ENCODE results near the gene STAT2.
"Not testable (repeated sequence)": the region's sequence is repeated elsewhere in the genome, so short reads cannot be mapped to it uniquely, and the experiment has no call there.

Gene STAT2

DNA sequence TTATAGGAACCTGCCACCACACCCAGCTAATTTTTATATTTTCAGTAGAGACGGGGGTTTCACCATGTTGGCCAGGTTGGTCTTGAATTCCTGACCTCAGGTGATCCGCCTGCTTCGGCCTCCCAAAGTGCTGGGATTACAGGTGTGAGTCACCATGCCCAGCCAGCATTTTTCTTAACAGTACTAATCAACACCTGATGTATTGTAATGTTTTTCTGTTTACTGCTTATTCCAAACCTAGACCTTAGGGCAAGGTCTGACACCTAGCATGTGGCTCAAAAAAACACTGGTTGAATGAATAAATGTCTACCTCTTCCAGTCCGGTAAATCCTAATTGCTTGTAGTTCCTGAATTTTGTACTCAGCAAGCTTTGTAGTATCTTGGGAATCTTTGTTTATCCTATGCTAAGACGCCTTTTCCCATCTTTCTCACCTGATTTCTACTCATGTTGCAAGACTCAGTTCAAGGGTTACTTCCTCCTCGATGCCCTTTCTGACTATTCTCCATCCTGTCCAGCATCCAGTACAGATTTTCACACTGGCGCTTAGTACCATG, 28.9 kb downstream of the STAT2 start:
- DNase-seq (ENCODE audit: low read depth in 2 of 2) = no peak

DNA sequence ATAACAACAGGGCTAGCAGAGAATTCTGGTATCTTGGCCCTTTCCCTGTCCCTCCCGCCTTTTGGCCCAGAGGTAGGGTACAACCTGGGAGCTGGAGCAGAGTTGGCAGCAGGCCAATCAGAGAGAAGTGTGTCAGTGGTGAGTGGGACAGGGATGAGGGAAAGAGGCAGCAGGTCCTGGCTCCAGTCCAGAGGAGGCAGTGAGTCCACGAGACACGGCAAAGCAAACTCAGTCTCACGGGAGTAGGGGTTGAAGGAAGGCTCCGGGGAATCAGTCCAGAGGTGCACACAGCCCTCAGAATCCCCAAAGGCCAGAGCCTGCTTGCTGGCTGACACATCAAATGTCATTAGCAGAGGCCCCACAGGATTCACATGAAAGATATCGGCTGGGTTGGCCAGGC, 33.4 kb downstream of the STAT2 start:
- no peak for DNase-seq (ENCODE audit: low read depth in 2 of 2)

DNA sequence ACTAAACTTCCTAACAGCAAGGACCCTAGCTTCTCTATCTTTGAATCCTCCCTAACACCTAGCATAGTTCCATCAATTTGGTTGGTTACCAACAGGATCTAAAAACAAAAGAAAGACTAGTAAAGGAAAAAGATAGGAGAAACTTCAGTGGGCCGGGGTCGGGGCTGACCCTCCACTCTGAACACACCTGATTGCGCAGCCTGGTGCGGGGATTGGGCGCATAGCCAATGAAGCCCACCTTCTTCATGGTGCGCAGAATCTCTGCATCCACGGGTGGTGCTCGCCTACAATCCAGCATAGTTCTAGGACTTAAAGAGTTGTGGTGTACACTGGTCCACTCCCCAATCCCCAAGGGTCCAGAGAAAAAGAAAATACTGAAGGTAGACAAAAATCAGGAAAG, 33.8 kb downstream of the STAT2 start:
- no peak for DNase-seq (ENCODE audit: low read depth in 2 of 2)

DNA sequence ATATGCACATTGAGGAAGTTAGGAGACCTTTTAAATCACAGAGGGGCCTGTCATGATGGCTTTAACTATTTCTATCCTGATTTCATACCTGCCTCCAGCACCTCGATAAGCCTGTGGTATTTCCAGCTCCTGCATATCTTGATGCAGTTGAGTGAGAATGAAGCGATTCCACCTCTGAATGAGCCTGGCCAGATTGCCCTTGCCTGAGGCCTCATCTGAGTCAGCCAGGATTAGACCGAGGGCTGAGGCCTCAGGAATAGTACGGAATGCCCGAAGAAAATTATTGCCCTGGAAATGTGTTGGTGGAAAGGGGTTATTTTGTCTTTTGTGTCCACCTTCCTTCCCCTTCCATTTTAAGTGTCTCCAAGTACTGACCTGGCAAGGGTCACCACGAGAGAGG, 35.7 kb downstream of the STAT2 start:
- DNase-seq (ENCODE audit: low read depth in 2 of 2) = no peak

DNA sequence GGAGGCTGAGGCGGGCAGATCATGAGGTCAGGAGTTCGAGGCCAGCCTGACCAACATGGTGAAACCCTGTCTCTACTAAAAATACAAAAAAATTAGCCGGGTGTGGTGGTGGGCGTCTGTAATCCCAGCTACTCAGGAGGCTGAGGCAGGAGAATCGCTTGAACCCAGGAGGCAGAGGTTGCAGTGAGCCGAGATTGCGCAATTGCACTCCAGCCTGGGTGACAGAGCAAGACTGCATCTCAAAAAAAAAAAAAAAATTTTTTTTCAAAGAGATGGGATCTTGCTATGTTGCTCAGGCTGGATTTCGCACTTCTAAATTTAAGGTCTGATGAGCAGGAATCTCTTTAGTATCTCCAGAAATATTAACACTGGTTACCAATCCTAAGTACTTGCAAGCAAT, 38.3 kb downstream of the STAT2 start:
- not testable (repeated sequence) for DNase-seq (ENCODE audit: low read depth in 2 of 2)

DNA sequence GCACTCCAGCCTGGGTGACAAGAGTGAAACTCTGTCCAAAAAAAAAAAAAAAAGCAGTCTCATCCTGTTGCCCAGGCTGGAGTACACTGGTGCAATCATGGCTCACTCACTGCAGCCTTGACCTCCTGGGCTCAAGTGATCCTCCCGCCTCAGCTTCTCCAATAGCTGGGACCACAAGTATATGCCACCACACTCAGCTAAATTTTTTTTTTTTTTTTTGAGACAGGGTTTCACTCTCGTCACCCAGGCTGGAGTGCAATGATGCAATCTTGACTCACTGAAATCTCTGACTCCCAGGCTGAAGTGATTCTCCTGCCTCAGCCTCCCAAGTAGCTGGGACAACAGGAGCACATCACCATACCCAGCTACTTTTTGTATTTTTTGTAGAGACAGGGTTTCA, 38.9 kb downstream of the STAT2 start:
- DNase-seq (ENCODE audit: low read depth in 2 of 2) = no peak

DNA sequence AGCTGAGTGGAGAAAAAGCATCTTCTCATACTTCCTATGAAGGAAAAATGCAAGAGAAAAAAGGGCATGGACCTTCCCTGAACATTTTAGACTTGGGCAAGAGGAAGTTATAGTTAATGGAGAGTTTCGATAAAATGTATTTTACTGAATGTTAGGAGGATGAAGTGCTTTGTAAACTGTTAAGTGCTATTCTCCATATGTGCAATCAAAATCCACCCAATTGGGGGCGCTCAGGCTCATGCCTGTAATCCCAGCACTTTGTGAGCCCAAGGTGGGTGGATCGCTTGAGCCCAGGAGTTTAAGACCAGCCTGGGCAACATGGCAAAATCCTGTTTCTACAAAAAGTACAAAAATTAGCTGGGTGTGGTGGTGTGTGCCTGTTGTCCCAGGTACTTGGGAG, 42.2 kb downstream of the STAT2 start:
- DNase-seq (ENCODE audit: low read depth in 2 of 2) = no peak

DNA sequence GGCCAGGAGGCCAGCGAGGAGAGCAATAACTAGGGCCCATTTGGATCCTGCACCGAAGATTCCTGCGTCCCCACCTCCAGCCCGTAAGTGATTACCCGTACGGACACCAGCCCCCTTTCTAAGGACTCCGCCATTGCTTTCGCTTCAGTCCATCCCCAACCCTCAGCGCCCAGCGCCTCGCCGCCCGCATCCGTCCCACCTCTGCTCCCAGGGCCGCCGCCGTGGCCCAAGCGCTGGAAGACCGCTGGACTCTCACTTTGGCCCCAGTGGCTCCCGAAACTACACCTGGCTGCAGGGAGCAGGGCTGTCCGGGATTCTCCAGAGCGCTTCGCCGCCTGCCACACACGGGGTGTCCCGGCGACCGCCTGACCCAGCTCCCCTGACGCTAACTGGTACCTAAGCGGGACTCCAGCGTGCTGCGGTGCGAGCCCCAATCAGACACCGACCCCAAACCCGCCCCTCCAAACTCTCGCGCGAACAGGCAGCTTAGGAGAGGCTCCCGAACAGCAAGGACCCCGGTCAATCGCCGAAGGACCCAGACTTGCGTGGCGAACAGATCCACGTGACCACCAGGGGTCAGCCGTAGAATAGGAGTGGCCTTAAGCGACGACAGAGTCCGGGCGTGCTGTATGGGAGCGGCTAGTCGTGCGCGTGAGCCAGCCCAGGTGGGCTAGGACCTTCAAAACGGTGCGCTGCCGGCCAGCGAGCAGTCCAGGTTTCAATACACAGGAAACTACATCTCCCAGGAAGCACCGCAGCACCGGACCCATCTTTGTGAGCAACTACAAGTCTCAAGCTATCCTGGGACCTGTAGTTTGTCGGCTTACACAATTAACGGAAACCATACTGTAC, 44.1 kb downstream of the STAT2 start, which contains the start of gene CNPY2:
Gene CNPY2 (minus strand): TSS at position 367 of the 852 bp plus-strand sequence. CDS start 771 bp downstream, outside the sequence.
- DNase-seq (ENCODE audit: low read depth in 2 of 2) = peak; percentile 85 to 93

DNA sequence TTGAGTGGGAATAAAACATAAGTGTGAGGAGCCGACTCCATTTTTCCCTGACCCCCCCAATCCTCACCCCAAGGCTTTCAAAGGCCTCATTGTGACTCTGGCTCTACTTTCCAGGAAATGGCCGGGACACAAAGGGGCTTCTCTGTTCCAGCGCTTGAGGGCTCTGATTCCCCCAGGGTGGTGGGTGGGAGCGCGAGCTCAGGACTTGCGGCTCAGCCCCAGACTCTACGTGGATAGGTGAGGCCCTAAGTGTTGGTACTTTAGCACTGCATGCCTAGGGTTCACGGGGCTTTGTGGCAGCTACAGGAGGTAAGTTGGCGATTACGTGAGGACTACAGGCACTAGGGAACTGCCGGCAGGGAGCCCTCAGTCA, 44.7 kb downstream of the STAT2 start:
- no peak for DNase-seq (ENCODE audit: low read depth in 2 of 2)

DNA sequence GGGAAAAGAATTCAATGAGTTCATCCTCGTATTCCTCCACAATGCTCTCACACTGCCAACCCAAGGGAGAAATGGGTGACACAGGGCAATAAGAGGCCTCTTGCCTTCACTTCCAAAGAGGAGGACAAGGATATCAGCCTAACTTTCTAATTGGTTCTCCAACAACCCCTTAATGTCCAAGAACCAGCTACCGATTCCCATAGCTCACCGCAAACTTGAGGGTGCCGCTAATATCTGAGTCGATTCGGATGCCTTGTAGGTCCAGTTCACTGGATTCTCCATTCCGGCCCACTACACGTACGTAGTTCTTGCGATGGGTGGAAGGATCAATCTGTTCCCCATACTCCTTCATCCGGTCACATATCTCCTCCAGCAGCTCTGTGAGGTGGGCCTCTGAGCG, 48.9 kb downstream of the STAT2 start:
- no peak for DNase-seq (ENCODE audit: low read depth in 2 of 2)

DNA sequence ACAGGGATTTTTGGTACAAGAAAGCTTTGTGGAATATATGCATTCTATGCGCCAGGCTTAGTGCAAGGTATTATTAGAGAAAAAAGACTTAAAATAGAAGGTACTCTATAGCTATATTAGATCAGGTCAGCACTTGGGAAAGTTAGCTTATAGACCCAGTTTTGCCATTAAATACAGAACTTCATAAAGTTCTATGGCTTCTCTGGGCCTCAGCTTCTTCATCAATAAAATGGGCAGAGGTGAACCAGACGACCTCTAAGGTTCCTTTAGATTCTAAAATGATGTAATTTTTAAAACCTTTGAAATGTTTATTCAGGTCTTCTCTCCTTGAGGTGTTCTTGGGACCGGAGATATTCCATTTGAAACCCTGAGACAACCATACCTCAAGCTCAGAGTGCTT, 51.2 kb downstream of the STAT2 start:
- DNase-seq (ENCODE audit: low read depth in 2 of 2) = no peak

DNA sequence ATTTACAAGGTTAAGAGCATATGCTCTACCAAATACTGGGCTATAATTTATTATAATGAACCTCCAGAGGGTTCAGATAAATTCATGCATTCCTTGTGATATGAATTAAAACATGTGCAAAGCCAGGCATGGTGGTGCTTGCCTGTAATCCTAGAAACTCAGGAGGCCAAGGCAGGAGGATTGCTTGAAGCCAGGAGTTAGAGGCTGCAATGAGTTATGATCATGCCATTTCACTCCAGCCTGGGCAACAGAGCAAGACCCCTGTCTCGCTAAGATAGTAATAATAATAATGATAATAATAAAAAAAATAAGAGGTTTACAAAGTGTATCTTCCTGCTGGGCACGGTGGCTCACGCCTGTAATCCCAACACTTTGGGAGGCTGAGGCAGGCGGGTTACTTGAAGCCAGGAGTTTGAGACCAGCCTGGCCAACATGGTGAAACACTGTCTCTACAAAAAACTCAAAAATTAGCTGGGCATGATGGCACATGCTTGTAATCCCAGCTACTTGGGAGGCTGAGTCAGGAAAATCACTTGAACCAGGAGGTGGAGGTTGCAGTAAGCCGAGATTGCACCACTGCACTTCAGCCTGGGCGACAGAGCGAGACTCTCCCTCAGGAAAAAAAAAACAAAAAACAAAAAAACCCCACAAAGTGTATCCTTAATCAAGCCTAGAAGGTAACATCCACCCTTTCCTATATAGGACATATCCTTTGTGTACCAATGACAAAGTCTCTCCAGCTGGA, 52.5 kb downstream of the STAT2 start:
- no peak for DNase-seq (ENCODE audit: low read depth in 2 of 2)

DNA sequence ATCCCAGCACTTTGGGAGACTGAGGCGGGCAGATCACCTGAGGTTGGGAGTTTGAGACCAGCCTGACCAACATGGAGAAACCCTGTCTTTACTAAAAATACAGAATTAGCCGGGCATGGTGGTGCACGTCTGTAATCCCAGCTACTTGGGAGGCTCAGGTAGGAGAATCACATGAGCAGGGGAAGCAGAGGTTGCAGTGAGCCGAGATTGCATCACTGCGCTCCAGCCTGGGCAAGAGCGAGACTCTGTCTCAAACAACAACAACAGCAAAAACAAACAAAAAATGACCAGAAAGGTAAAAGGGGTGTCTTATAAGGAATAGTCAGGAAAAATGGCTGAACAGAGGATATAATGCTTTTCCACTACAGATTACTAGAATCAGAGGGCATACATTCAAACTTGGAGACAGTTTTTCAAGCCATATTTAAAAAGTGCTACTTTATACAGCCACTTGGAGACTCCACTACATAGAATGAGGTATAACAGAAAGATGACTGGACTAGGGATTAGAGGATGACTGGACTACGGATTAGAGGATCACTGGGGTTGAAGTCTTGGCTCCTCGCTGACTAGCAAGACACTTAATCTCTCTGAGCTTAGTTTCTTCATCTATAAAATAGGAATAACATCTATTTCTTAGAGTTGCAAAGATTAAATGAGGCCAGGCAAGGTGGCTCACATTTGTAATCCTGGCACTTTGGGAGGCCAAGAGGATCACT, 54.9 kb downstream of the STAT2 start:
- DNase-seq (ENCODE audit: low read depth in 2 of 2) = no peak

DNA sequence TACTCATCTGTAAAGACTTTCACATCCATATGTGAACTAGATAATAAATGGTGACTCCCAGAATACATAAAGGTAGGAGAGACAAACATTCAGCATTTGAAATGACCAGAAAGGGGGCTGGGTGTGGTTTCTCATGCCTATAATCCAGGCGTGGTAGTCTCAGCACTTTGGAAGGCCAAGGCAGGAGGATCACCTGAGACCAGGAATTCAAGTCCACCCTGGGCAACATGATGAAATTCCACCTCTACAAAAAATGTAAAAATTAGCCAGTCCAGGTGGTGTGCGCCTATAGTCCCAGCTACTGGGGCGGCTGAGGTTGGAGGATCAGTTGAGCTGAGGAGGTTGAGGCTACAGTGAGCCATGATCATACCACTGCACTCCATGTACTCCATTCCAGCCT, 55.6 kb downstream of the STAT2 start:
- no peak for DNase-seq (ENCODE audit: low read depth in 2 of 2)

DNA sequence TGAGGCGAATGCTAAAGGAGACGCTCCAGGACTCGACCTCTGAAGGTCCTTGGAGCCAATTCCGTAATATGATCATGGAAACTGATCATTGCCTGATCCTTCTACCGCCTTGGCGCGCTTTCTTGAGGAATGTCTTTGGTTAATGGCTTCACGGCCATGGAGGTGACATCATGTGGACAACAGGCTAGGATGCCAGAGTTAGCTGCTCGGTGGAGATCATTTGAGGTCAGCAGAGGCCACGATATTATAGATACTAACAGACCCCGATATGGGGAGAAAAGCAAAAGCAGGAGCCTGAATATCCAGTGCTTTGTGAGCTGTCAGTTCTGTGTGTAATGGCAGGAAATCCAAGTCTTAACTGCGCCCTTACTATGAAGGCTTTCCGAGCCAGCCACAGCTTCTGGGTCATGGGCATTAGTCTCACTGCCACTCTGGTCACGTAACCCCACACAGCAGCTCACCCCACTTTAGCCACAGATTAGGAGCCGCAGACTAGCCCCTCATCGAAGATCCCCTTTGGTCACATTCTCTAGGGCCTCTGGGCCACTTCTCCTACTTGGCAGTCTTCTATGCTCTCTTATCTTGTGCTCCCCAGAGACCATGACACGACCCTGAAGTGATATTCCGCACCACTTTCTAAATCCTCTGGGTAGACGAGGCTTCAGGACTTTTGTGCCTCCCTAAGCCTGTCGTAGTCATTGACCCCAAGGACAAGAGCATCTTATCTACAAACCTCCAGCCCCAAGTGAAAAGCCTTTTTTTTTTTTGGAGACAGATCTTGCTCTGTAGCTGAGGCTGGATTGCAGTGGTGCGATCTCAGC, 59.1 kb downstream of the STAT2 start:
- no peak for DNase-seq (ENCODE audit: low read depth in 2 of 2)

DNA sequence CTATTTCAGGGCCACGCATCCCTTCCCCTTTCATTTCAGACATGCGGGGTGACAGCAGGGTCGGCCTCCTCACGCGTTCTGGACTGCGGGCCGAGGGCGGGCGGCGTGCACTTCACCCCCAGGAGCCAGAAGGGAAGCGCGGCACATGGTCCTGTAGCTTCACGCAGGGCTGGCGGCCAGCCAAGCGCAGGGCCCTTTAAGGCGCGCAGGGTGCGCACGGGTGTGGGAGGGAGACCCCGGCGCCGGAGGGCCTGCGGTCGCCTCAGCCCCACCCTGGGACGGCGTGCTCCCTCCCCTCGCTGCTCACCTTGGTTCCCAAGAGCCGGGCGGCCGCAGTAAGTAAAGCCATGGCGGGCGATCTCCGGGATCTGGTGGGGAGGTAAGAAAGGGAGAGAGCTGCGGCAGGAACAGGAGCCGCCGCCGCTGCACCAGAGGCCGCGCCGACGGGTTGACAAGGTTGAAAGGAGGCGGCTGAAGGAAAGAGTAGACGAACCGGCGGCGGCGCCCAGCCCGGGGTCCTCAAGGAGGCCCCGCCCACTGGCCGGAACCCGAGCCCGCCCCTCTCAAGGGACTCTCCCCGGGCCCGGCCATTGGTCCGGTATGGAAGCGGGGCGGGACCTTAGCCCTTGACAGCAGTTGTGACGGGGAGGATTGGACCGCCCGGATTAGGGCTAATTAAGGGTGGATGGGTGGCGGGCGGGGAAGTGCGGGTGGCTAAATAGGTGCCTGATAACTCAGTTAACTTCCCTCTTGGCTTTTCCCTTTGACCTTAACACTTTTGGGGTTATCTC, 59.9 kb downstream of the STAT2 start, which contains the start of gene CS:
Gene CS (minus strand): TSS at position 478 of the 791 bp plus-strand sequence. CDS start 129 bp downstream, at position 349.
- peak; percentile 96 to 99 for DNase-seq (ENCODE audit: low read depth in 2 of 2)

DNA sequence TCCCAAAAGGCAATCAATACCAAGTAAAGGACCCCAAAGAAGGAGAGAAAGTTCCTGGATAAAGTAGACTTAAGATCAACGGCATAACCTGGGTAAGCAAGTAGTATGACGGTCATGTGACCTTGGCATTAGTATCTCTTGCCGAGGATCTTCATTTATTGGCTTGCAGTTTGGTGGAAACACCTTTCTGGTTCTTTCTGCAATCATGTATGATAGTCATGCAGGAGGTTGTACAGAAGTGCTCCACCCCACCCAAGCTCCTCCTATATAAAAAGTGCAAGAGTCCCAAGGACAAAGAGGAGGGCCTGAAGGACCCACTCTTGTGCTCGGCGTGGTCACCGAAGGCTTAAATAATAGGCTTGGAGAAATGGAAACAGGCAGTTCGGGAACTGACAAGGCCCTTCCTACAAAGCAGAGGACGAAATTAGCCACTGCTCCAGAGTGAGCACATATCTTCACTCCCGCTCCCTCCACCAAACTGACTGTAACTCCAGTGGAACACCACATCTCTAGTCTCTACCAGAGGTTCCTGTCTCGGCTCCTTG, 60.5 kb downstream of the STAT2 start:
- DNase-seq (ENCODE audit: low read depth in 2 of 2) = no peak

DNA sequence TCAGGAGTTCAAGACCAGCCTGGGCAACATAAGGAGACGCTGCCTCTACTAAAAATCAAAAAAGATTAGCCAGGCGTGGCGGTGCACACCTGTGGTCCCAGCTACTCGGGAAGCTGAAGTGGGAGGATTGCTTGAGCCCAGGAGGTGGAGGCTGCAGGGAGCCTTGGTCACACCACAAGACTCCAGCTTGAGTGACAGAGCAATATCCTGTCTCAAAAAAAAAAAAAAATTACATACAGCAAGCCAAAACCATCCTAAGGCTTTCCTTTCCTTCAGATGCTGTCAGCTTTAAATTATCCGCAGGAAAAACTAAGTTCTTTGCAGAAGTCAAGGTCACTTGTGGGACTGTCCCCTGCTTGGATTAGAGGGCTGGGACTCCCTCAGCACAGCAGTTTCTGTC, 61.1 kb downstream of the STAT2 start:
- no peak for DNase-seq (ENCODE audit: low read depth in 2 of 2)

DNA sequence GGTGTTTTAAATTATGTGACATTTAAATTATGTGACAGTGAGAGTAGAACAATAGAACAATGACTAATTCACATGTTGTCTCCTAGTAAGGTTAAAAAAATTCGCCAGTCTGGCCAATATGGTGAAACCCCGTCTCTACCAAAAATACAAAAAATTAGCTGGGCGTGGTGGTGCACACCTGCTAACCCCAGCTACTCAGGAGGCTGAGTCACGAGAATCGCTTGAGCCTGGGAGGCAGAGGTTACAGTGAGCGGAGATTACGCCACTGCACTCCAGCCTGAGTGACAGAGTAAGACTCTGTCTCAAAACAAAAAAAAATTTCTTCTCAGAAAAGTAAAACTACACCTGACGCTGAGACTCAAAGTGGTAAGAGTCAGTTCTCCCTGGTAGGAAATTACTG, 62.5 kb downstream of the STAT2 start:
- no peak for DNase-seq (ENCODE audit: low read depth in 2 of 2)

DNA sequence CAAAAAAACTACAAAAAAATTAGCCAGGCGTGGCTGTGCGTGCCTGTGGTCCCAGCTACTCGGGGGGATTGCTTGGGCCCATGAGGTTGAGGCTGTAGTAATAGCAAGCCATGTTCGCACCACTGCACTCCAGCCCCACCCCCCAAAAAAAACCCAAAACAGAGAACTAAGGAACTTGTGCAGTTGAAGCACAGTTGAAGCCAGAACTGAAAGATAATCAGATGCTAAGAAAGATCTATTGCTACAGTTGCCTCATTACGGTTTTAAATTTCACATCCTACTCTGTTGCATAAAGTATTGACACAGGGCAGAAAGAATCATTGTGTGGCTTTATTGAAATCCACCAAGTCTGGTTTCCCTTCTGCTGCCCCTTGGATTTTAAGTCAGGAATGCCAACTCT, 63.6 kb downstream of the STAT2 start:
- no peak for DNase-seq (ENCODE audit: low read depth in 2 of 2)

All from stimulated activated CD4-positive, alpha-beta T cell treated with anti-CD3 and anti-CD28 coated beads, Interleukin-12 subunit alpha, Interleukin-12 subunit beta, amount 100 ng/mL, for 24 hours (primary cell).